H9 (cell line): ENCODE results near the gene ATL1. TPM values are rescaled to one million over a fixed set of nuclear protein-coding genes. Genes with fewer than 3 reads are reported as not detected.

Source experiments
- DNase-seq: peaks from one replicate; pipeline ENCODE4 v3.0.0-alpha.2; 2017
- H2AFZ ChIP-seq: one replicate; pipeline ENCODE4 v1.6.1; 2013; ENCODE audit warnings: mild to moderate bottlenecking, low read length, control low read depth, moderate library complexity
- H2AK5ac ChIP-seq: 2 replicates; pipeline ENCODE4 v1.6.1; 2013; ENCODE audit warnings: low read length, control low read depth, mixed read lengths; ENCODE audit not compliant: insufficient read length
- H2BK120ac ChIP-seq: one replicate; pipeline ENCODE4 v1.6.1; 2013; ENCODE audit warnings: low read depth, mild to moderate bottlenecking, low read length, control low read depth, inconsistent platforms; ENCODE audit not compliant: poor library complexity, severe bottlenecking
- H2BK12ac ChIP-seq: 2 replicates; pipeline ENCODE4 v1.6.1; 2013; ENCODE audit warnings: low read length, control low read depth, mixed read lengths, low read depth; ENCODE audit not compliant: insufficient read length
- H2BK15ac ChIP-seq: 2 replicates; pipeline ENCODE4 v1.6.1; 2013; ENCODE audit warnings: low read depth, low read length, control low read depth
- H2BK20ac ChIP-seq: one replicate; pipeline ENCODE4 v1.6.1; 2013; ENCODE audit warnings: low read depth, mild to moderate bottlenecking, low read length, control low read depth, inconsistent platforms; ENCODE audit not compliant: poor library complexity, severe bottlenecking
- H2BK5ac ChIP-seq: 2 replicates; pipeline ENCODE4 v1.6.1; 2013; ENCODE audit warnings: low read length, control low read depth, mixed read lengths; ENCODE audit not compliant: insufficient read length
- H3K14ac ChIP-seq: 2 replicates; pipeline ENCODE4 v1.6.1; 2013; ENCODE audit warnings: low read length, control low read depth; ENCODE audit not compliant: insufficient read depth
- H3K18ac ChIP-seq: 2 replicates; pipeline ENCODE4 v1.6.1; 2013; ENCODE audit warnings: low read depth, mild to moderate bottlenecking, mixed read lengths, low read length, control low read depth; ENCODE audit not compliant: insufficient read length
- H3K23ac ChIP-seq: 2 replicates; pipeline ENCODE4 v1.6.1; 2013; ENCODE audit warnings: low read length, control low read depth, mixed read lengths, low read depth; ENCODE audit not compliant: insufficient read length
- H3K23me2 ChIP-seq: 2 replicates; pipeline ENCODE4 v1.6.1; 2013; ENCODE audit warnings: low read depth, mild to moderate bottlenecking, mixed read lengths, low read length, control low read depth; ENCODE audit not compliant: insufficient read length, poor library complexity, severe bottlenecking
- H3K27ac ChIP-seq: 2 replicates; pipeline ENCODE4 v1.5.1; 2013; ENCODE audit warnings: low read length, control low read depth, mixed read lengths, low read depth; ENCODE audit not compliant: insufficient read length
- H3K27me3 ChIP-seq: 2 replicates; pipeline ENCODE4 v1.6.1; 2013; ENCODE audit warnings: low read length, control low read depth, inconsistent platforms; ENCODE audit not compliant: insufficient read depth
- H3K4ac ChIP-seq: 2 replicates; pipeline ENCODE4 v1.6.1; 2013; ENCODE audit warnings: low read depth, mild to moderate bottlenecking, control low read depth, inconsistent platforms, low read length, moderate library complexity
- H3K4me1 ChIP-seq: 2 replicates; pipeline ENCODE4 v1.6.1; 2013; ENCODE audit warnings: low read length, control low read depth, inconsistent platforms; ENCODE audit not compliant: insufficient read depth
- H3K4me2 ChIP-seq: 2 replicates; pipeline ENCODE4 v1.6.1; 2013; ENCODE audit warnings: low read length, control low read depth, mixed read lengths; ENCODE audit not compliant: insufficient read length, insufficient read depth
- H3K56ac ChIP-seq: 2 replicates; pipeline ENCODE4 v1.6.1; 2013; ENCODE audit warnings: low read depth, mild to moderate bottlenecking, mixed read lengths, low read length, control low read depth; ENCODE audit not compliant: insufficient read length
- H3K79me1 ChIP-seq: 2 replicates; pipeline ENCODE4 v1.6.1; 2013; ENCODE audit warnings: low read depth, mild to moderate bottlenecking, moderate library complexity, low read length, control low read depth, inconsistent platforms; ENCODE audit not compliant: insufficient read depth, poor library complexity, severe bottlenecking
- H3K79me2 ChIP-seq: 2 replicates; pipeline ENCODE4 v1.6.1; 2013; ENCODE audit warnings: low read length, control low read depth, inconsistent platforms; ENCODE audit not compliant: insufficient read depth
- H3K9ac ChIP-seq: 2 replicates; pipeline ENCODE4 v1.6.1; 2013; ENCODE audit warnings: low read length, control low read depth, mixed read lengths; ENCODE audit not compliant: insufficient read length; ENCODE audit errors: extremely low read depth
- H3K9me3 ChIP-seq: one replicate; pipeline ENCODE4 v1.6.1; 2013; ENCODE audit warnings: low read depth, low read length, inconsistent platforms; ENCODE audit not compliant: control insufficient read depth
- H3T11ph ChIP-seq: one replicate; pipeline ENCODE4 v1.6.1; 2013; ENCODE audit warnings: mild to moderate bottlenecking, low read length, control low read depth, inconsistent platforms
- H4K20me1 ChIP-seq: one replicate; pipeline ENCODE4 v1.6.1; 2013; ENCODE audit not compliant: control insufficient read depth, insufficient read length, insufficient read depth
- H4K5ac ChIP-seq: 2 replicates; pipeline ENCODE4 v1.6.1; 2013; ENCODE audit warnings: low read depth, mild to moderate bottlenecking, mixed read lengths, low read length, control low read depth; ENCODE audit not compliant: insufficient read length
- H4K8ac ChIP-seq: replicated peaks from 2 replicates; pipeline ENCODE4 v1.6.1; 2013; ENCODE audit warnings: low read length, control low read depth, mixed read lengths, low read depth; ENCODE audit not compliant: insufficient read length
- H4K91ac ChIP-seq: 2 replicates; pipeline ENCODE4 v1.6.1; 2013; ENCODE audit warnings: low read depth, mild to moderate bottlenecking, moderate library complexity, mixed read lengths, low read length, control low read depth; ENCODE audit not compliant: insufficient read length
- H3K27ac Mint-ChIP-seq, 3 experiments: 2 replicates in 2 of 3; 3 replicates in 1 of 3; pipeline ENCODE4 v1.8.0; 2020 to 2021; ENCODE audit warnings: mixed read lengths in 3 of 3, mild to moderate bottlenecking in 1 of 3, moderate library complexity in 1 of 3
- H3K27me3 Mint-ChIP-seq: 2 replicates; pipeline ENCODE4 v1.8.0; 2021; ENCODE audit warnings: low read depth, mild to moderate bottlenecking, moderate library complexity, mixed read lengths
- H3K36me3 Mint-ChIP-seq, 3 experiments: 2 replicates in 2 of 3; 3 replicates in 1 of 3; pipeline ENCODE4 v1.8.0; 2020 to 2021; ENCODE audit warnings: low read depth in 3 of 3, mixed read lengths in 3 of 3; ENCODE audit not compliant: insufficient read depth in 1 of 3
- H3K4me1 Mint-ChIP-seq, 2 experiments: 2 replicates each; pipeline ENCODE4 v1.8.0; 2020; ENCODE audit warnings: mixed read lengths in 2 of 2
- H3K4me3 Mint-ChIP-seq, 2 experiments: 2 replicates in 1 of 2; 3 replicates in 1 of 2; pipeline ENCODE4 v1.8.0; 2020 to 2021; ENCODE audit warnings: mild to moderate bottlenecking in 2 of 2, mixed read lengths in 2 of 2, moderate library complexity in 1 of 2
- H3K9me3 Mint-ChIP-seq, 2 experiments: 2 replicates in 1 of 2; 3 replicates in 1 of 2; pipeline ENCODE4 v1.8.0; 2020; ENCODE audit warnings: mild to moderate bottlenecking in 2 of 2, mixed read lengths in 2 of 2, moderate library complexity in 1 of 2
- CTCF ChIP-seq: fragments of 200-600 bp; sonication (generic); conservative IDR thresholded peaks from 3 replicates; pipeline ENCODE4 v1.8.0; 2021; ENCODE audit warnings: antibody characterized with exemption, mild to moderate bottlenecking
- total RNA-seq: library from RNA; stranded (reverse); gene quantifications from 2 replicates; pipeline ENCODE4 v1.2.1, GENCODE V29; 2021

The ATL1 gene
- total RNA-seq, 1 experiment from 2014 or later = 3.0 TPM

GRCh38 chr14:50598765-50599164, 38.8 kb downstream of the ATL1 start:
- Histone ChIP-seq H2BK20ac (no peak overlapping the region), H3T11ph (no peak overlapping the region), H2AK5ac (no peak overlapping the region), H4K5ac (no peak overlapping the region), H2BK5ac (no peak overlapping the region), H4K8ac (no peak overlapping the region), H2BK120ac (no peak overlapping the region), H3K79me2 (no peaks in the 10 kb centered on the region), H3K27ac (no peak overlapping the region), H3K56ac (no peak overlapping the region), H3K23ac (no peak overlapping the region), H3K4me1 (no peaks in the 10 kb centered on the region), H2BK15ac (no peak overlapping the region), H3K4ac (no peak overlapping the region), H3K14ac (no peak overlapping the region), H3K9me3 (no peaks in the 10 kb centered on the region), H3K18ac (no peak overlapping the region), H4K91ac (no peak overlapping the region), H4K20me1 (no peaks in the 10 kb centered on the region), H3K4me2 (no peak overlapping the region), H3K79me1 (no peaks in the 10 kb centered on the region), H2AFZ (no peak overlapping the region), H3K27me3 (no peaks in the 10 kb centered on the region), H3K23me2 (no peaks in the 10 kb centered on the region), H2BK12ac (no peak overlapping the region), H3K9ac (no peak overlapping the region)
- Mint-ChIP-seq H3K36me3 (no peaks in the 10 kb centered on the region), H3K4me3 (no peak overlapping the region), H3K27ac (no peak overlapping the region), H3K27me3 (no peaks in the 10 kb centered on the region), H3K9me3 (no peaks in the 10 kb centered on the region), H3K4me1 (peaks cover 20 to 28% of the 10 kb centered on the region in 2 experiments)
- DNase-seq = no peak
- TF ChIP-seq CTCF = no peak
